ENCODE results near the gene WDR54.
"Not testable (repeated sequence)": the region's sequence is repeated elsewhere in the genome, so short reads cannot be mapped to it uniquely, and the experiment has no call there.

WDR54 gene

GRCh38 chr2:74436848-74437695 lies 15.5 kb downstream of the WDR54 start:
- DNase-seq (ENCODE audit: insufficient read length) (no peak), FAIRE-seq (no peak)
- no peak for TF ChIP-seq POLR2A (IDR thresholded peaks at IDR 0.05; ENCODE audit: low read depth, low read length)
- TF ChIP-seq TAF1 (IDR thresholded peaks at IDR 0.05; ENCODE audit: borderline replicate concordance, low read depth, low read length) = no peak

DNA sequence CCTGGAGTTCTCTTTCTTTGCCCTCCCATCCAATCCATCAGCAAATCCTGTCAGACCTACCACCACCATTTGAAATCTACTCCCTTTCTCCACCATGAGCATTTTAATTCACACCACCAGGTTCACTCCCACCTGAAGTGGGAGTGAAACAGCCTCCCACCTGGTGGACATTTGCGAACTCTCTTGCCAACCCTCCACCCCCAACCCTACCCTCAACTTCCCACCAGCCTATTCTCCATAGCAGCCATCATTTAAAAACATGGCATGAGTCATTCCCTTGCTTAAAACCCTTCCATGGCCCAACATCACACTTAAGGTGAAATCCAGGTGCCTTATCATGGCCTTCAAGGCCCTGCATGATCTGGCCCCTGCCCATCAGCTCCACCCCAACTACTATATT lies 16.7 kb downstream of the WDR54 start:
- no peak for DNase-seq (ENCODE audit: insufficient read length)
- FAIRE-seq = no peak
- TF ChIP-seq POLR2AphosphoS5 (IDR thresholded peaks at IDR 0.05; ENCODE audit: low read depth, low read length) (no peak), TAF1 (IDR thresholded peaks at IDR 0.05; ENCODE audit: borderline replicate concordance, low read depth, low read length) (no peak)

- FAIRE-seq (no peak), DNase-seq (ENCODE audit: insufficient read length) (no peak)
- TF ChIP-seq TAF1 (IDR thresholded peaks at IDR 0.05; ENCODE audit: borderline replicate concordance, low read depth, low read length) = no peak
- TF ChIP-seq POLR2A (IDR thresholded peaks at IDR 0.05; ENCODE audit: low read depth, low read length) = no peak
- TF ChIP-seq POLR2AphosphoS5 (IDR thresholded peaks at IDR 0.05; ENCODE audit: low read depth, low read length) = no peak
These were observed 17.8 kb downstream of the WDR54 start for GRCh38 chr2:74439373-74439772.

DNA sequence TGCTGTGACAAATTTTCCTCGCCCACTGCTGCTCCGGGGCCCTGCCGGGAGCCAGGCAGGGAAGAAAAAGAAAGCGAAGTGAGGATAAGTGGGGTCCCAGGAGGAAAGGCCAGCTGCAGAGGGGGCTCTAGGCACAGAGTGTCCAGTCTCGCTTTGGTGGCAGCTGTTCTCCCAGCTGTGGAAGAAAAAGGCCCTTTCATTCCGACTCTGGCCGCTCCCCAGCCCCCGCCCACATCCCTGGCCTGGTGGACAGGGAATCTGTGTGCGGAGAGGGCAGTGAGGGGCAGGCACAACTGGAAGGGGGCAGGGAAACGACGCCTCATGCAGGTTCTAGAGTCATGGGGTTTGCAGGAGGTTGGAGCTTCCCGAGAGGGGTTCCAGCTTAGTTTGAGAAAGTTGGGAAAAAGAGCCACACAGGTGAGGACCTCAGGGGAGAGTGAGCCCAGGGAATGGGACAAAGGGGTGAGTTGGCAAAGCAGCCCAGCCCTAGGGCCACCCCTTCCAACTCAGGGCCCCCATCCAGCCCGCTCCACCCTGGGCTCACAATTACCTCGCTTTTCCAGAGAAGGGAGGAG lies 18.4 kb downstream of the WDR54 start:
- DNase-seq (ENCODE audit: insufficient read length) (no peak), FAIRE-seq (no peak)
- TF ChIP-seq POLR2A (IDR thresholded peaks at IDR 0.05; ENCODE audit: low read depth, low read length) (no peak), POLR2AphosphoS5 (IDR thresholded peaks at IDR 0.05; ENCODE audit: low read depth, low read length) (no peak), TAF1 (IDR thresholded peaks at IDR 0.05; ENCODE audit: borderline replicate concordance, low read depth, low read length) (no peak)

DNA sequence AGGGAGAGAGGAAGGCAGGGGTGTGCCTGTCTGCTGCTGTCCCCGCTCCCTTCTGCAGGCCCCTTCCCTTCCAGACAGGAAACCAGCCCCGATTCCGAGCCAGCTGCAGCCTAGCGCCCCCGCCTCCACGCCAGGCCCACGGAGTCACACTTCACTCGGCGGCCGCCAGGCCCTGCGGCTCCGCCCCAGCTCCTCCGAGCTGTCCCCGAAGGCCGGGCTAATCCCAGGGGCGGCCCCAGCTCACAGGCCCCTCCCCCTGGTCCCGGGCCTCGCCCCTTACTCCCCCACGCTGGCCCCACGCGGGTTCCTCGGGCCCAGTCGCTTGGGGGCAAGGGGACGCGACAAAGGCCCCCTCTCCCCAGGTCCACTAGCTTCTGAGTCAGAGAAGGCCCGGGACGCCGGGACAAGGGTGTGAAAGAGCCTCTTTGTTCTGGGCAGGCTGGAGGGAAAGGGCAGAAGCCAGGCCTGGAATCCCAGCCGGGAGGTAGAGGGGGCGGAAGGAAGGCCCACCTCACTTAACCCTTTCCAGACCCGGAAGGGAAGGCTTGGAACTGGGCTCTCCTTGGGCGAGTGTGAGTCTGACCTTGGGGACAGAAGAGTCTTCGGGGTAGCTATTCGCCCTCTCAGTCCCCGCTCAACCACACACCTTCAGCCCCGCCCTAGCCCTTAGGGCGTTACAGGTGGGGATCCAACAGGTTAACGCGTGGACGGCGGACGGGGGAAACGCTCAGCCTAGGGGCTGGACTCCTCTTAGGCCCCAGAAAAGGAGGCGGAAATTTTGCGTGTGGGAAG lies 19.0 kb downstream of the WDR54 start:
- TF ChIP-seq POLR2AphosphoS5 (IDR thresholded peaks at IDR 0.05; ENCODE audit: low read depth, low read length) (no peak), TAF1 (IDR thresholded peaks at IDR 0.05; ENCODE audit: borderline replicate concordance, low read depth, low read length) (no peak), POLR2A (IDR thresholded peaks at IDR 0.05; ENCODE audit: low read depth, low read length) (peak; percentile 55; the same call in 1 of the 2 replicates)
- peak; percentile 57 for FAIRE-seq

DNA sequence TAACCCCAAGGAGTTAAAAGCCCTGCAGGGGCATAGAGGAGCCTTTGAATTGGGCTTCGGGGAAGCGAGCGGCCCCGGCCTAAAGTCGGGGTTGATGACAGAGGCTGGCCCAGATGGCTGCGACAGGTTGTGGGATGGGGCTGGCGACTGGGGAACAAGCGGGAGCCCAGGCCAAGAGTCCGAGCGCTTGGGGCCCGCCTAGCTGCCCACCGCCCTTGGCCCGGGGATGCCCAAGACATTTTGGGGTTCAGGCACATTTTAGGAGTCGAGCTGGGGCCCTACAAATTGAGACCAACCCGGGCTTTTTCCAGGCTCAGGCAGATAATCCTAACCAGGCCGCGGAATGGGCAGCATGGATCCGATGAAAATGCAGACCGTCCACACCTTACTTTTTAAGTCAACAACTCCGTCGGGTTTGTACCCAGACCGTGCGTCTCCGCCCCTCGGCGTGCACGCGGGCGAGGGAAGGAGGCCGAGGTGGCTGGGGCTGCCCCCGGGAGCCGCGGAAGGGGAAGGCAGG lies 19.7 kb downstream of the WDR54 start:
- TF ChIP-seq POLR2AphosphoS5 (IDR thresholded peaks at IDR 0.05; ENCODE audit: low read depth, low read length) (no peak), TAF1 (IDR thresholded peaks at IDR 0.05; ENCODE audit: borderline replicate concordance, low read depth, low read length) (no peak), POLR2A (IDR thresholded peaks at IDR 0.05; ENCODE audit: low read depth, low read length) (no peak)
- FAIRE-seq (no peak), DNase-seq (ENCODE audit: insufficient read length) (peak; percentile 55)

More for the DNA sequence above, 19.0 kb downstream of the WDR54 start:
- DNase-seq (ENCODE audit: insufficient read length) = peak; percentile 99

DNA sequence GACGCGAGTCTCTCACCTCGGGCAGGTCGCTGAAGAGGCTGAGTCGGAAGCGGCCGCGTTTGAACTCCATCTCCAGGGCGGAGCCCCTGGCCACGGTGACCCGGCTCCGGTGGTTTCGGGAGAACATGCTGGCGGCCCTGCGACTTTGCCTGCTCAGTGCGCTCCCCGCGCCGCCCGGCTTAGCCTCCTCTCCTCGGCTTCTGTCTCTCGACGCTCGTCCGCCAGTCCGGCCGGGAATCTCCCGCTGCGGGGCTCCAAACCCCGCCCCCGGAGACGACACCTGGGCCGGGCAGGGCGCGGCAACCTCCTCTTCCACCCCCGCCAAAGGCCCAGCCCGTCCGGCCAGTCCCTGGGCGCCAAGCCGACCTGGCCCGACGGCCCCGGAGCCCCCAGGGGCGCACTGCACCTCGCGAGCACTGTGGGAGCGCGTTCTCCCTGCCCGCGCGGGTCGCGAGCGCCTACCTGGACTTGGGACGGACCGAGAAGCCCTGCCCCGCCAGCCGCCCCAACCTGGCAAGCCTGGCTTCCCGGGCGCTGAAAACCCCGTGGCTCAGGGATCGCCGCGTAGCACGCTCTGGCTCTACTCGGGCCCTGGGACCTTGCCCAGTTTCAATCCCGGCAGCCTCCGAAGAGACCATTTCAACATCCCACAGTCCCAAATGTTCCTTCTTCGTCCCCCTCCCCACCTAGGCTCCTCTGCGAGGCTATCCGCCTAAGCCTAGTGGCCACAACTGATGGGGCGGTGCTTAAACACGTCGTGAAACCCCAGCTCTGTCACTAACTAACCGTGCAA lies 20.4 kb downstream of the WDR54 start, which contains the start of gene RTKN:
Gene RTKN, minus strand, starts transcription at position 248 of the 793 bp plus-strand sequence. Its CDS starts 121 bp downstream, at position 127.
- no peak for TF ChIP-seq POLR2AphosphoS5 (IDR thresholded peaks at IDR 0.05; ENCODE audit: low read depth, low read length)
- no peak for TF ChIP-seq TAF1 (IDR thresholded peaks at IDR 0.05; ENCODE audit: borderline replicate concordance, low read depth, low read length)
- no peak; the same call in 1 of the 2 replicates for TF ChIP-seq POLR2A (IDR thresholded peaks at IDR 0.05; ENCODE audit: low read depth, low read length)
- DNase-seq (ENCODE audit: insufficient read length) (peak; percentile 61), FAIRE-seq (peak; percentile 58)

DNA sequence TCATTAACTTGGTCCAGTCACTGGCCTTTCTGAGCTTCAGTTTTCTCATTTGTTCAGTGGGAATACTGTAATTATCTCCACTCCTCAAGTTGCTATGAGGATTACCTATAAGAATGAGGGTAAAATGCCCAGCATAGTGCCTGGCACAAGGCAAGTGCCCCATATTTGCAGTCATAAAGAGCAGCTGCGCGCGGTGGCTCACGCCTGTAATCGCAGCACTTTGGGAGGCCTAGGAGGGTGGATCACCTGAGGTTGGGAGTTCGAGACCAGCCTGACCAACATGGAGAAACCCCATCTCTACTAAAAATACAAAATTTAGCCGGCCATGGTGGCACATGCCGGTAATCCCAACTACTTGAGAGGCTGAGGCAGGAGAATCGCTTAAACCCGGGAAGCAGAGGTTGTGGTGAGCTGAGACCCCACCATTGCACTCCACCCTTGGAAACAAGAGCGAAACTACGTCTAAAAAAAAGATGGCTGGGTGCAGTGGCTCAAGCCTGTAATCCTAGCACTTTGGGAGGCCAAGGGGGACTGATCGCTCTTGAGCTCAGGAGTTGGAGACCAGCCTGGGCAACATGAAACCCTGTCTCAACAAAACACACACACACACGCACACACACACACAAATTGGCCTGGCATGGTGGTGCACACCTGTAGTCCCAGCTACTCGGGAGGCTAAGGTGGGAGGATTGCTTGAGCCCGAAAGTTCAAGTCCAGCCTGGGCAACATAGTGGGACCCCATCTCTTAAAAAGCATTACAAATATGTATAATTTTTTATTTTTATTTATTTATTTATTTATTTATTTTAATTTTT lies 21.2 kb downstream of the WDR54 start:
- FAIRE-seq; DNase-seq (ENCODE audit: insufficient read length): not testable (repeated sequence)

DNA sequence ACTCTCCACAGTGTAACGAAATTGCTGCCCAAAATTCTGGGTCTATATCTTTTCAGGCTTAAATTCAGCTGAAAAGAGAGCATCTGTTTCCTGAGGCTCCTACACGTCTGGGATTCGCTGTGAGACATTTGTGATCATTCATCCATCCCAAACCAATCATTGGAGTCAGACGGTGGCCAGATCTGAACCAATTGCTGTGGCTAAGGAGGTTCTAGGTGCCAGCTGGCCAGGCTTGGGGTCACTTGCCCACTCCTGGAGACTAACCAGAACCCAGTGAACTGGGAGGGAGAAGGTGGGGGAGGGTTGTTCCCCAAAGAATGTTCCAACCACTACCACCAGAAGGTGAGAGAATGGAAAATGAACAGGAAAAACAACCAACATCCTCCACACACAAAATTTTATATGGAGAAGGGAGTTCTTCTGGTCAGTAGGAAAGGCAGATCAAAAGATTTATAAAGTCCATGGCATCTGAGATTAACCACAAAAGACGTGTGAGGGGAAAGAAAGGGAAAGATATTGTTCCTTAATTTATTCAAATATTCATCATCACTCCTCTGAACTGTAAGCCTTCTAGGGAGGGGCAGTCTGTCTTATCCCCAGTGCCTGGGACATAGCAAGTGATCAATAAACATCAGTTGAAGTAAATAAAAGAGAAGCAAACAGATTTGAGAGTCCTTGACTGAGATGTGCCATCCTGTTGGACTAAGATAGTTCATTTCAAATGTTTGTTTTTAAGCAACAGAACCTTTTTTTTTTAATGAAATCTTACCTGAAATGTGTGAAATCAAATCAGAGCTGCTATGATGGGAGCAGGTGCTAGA lies 23.2 kb downstream of the WDR54 start:
- no peak for FAIRE-seq

More for the DNA sequence above, 23.2 kb downstream of the WDR54 start:
- DNase-seq (ENCODE audit: insufficient read length) = no peak
- TF ChIP-seq POLR2A (IDR thresholded peaks at IDR 0.05; ENCODE audit: low read depth, low read length) = no peak
- TF ChIP-seq TAF1 (IDR thresholded peaks at IDR 0.05; ENCODE audit: borderline replicate concordance, low read depth, low read length) = no peak
- no peak for TF ChIP-seq POLR2AphosphoS5 (IDR thresholded peaks at IDR 0.05; ENCODE audit: low read depth, low read length)
